CD4-positive, CD25-positive, alpha-beta regulatory T cell (primary cell): ENCODE results near the gene FXYD6. TPM values are rescaled to one million over a fixed set of nuclear protein-coding genes. Genes with fewer than 3 reads are reported as not detected.

Experiments used
- ATAC-seq, 2 donors: fragments of 150-1000 bp; cut with Tn5 transposase; one replicate each; pipeline ENCODE4 v1.10.0; 2021; ENCODE audit warnings: low read depth in 2 of 2, moderate number of reproducible peaks in 2 of 2, moderate library complexity in 1 of 2
- DNase-seq, 3 donors: peaks; one replicate each; pipeline versions ENCODE4 v3.0.0 to v3.0.0-alpha.2; 2012 to 2022; ENCODE audit warnings: mixed read lengths in 1 of 3
- H3K27ac ChIP-seq: one replicate; pipeline ENCODE4 v1.7.0; 2013; ENCODE audit warnings: mild to moderate bottlenecking, low read length; ENCODE audit not compliant: insufficient read depth, poor library complexity, severe bottlenecking
- H3K27me3 ChIP-seq: one replicate; pipeline ENCODE4 v1.7.0; 2013; ENCODE audit warnings: low read length; ENCODE audit not compliant: control insufficient read depth, insufficient read depth
- H3K36me3 ChIP-seq: one replicate; pipeline ENCODE4 v1.7.0; 2013; ENCODE audit warnings: mild to moderate bottlenecking, low read length, moderate library complexity; ENCODE audit not compliant: control insufficient read depth, insufficient read depth
- H3K4me1 ChIP-seq: 2 replicates; pipeline ENCODE4 v1.7.0; 2013; ENCODE audit warnings: mild to moderate bottlenecking, low read length; ENCODE audit not compliant: insufficient read depth, control insufficient read depth, poor library complexity, severe bottlenecking
- H3K4me3 ChIP-seq: one replicate; pipeline ENCODE4 v1.7.0; 2013; ENCODE audit warnings: low read depth, mild to moderate bottlenecking, low read length, moderate library complexity
- H3K9me3 ChIP-seq, 2 experiments: 1 replicate in 1 of 2; 2 replicates in 1 of 2; pipeline ENCODE4 v1.7.0; 2013; ENCODE audit warnings: low read length in 2 of 2, mild to moderate bottlenecking in 1 of 2, moderate library complexity in 1 of 2; ENCODE audit not compliant: control insufficient read depth in 2 of 2
- H3K27ac Mint-ChIP-seq, 3 donors: one replicate each; pipeline ENCODE4 v1.8.0; 2020 to 2022; ENCODE audit warnings: mild to moderate bottlenecking in 3 of 3, mixed read lengths in 3 of 3, moderate library complexity in 2 of 3
- H3K27me3 Mint-ChIP-seq: one replicate; pipeline ENCODE4 v1.8.0; 2022; ENCODE audit warnings: mild to moderate bottlenecking, mixed read lengths
- H3K36me3 Mint-ChIP-seq: one replicate; pipeline ENCODE4 v1.8.0; 2020; ENCODE audit warnings: mixed read lengths
- H3K4me1 Mint-ChIP-seq, 4 donors: one replicate each; pipeline ENCODE4 v1.8.0; 2020 to 2022; ENCODE audit warnings: mixed read lengths in 4 of 4, mild to moderate bottlenecking in 1 of 4
- H3K4me3 Mint-ChIP-seq, 4 donors: one replicate each; pipeline ENCODE4 v1.8.0; 2020 to 2022; ENCODE audit warnings: mild to moderate bottlenecking in 4 of 4, mixed read lengths in 4 of 4, moderate library complexity in 3 of 4
- H3K9me3 Mint-ChIP-seq, 7 donors: one replicate each; pipeline ENCODE4 v1.8.0; 2020 to 2022; ENCODE audit warnings: mixed read lengths in 7 of 7, mild to moderate bottlenecking in 3 of 7, moderate library complexity in 2 of 7
- polyA plus RNA-seq, 4 donors: library from polyadenylated mRNA; unstranded; fragments of 300-500 nt; fragmentation: Illumina TruSeq; gene quantifications; one replicate each; pipeline ENCODE4 v1.2.3, GENCODE V29; 2021
- total RNA-seq: library from RNA; stranded (reverse); gene quantifications from one replicate; pipeline ENCODE4 v1.2.3, GENCODE V29; 2022

FXYD6 gene
- total and polyA plus RNA-seq, 5 donors from 2014 or later, result not detected

DNA sequence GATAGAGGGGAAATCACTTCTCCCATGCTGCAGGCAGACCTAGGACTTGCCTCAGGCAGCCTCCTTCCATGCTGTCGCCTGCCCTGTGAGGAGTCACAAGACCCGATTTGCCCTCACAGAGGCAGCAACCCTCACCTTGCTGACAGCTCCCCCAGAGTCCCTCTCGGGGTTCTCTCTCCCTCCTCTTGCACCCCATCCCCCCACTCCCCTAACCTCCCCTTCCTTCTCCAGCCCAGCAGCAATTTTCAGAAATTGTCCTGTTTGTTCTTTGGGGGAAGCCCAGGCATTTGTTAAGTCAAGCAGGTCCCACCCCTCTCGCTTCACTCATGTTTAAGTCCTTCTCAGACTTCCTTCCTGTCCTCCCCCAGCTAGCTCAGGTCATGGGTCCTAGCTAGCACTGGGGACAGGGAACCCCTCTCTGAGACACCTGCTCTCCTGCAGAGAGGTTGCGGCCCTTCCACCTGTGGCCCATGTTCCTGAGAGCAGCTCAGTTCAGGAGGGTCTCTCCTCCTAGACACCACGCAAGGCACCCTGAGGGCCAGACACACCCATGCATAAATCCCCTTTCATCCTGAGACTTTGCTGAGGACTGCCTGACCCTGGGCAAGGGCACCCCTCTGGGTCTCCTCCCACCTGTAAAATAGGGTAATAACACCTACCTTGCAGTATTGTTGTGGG, 45.6 kb downstream of the FXYD6 start:
- ATAC-seq (no peak), DNase-seq (peak in 1 of 3 donors; percentile 65)
- H3K27ac Mint-ChIP-seq, result peak overlapping the region; percentile 81 to 89 (median 83)
- peaks cover 38% of the 10 kb centered on the region for H3K4me1 ChIP-seq
- H3K4me3 Mint-ChIP-seq, result peak overlapping the region; percentile 31 to 78 (median 64)
- H3K9me3 ChIP-seq, result no peaks in the 10 kb centered on the region
- no peak overlapping the region for H3K27ac ChIP-seq
- H3K36me3 Mint-ChIP-seq, result no peaks in the 10 kb centered on the region
- no peaks in the 10 kb centered on the region for H3K27me3 ChIP-seq
- peaks cover 0 to 56% (median 23%) of the 10 kb centered on the region in 4 donors for H3K4me1 Mint-ChIP-seq
- no peaks in the 10 kb centered on the region for H3K9me3 Mint-ChIP-seq
- no peaks in the 10 kb centered on the region for H3K36me3 ChIP-seq
- no peak overlapping the region for H3K4me3 ChIP-seq
- no peaks in the 10 kb centered on the region for H3K27me3 Mint-ChIP-seq

DNA sequence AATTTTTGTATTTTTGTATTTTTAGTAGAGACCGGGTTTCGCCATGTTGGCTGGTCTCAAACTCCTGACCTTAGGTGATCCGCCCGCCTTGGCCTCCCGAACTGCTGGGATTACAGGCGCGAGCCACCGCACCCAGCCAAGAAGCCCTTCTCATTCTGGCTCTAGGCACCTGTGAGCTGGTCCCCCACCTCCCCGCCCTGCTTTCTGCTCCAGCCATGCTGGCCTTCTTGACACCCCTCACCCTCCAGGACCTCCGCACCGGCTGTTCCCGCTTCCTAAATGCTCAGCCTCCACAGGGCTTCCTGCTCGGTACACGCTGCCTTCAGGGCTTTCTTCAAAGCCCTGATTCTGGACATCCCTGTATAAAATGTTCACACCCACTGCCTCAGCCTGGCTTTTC, 46.4 kb downstream of the FXYD6 start:
- DNase-seq, result no peak
- Histone ChIP-seq H3K4me1 (peaks cover 40% of the 10 kb centered on the region), H3K27ac (no peak overlapping the region), H3K4me3 (no peak overlapping the region), H3K9me3 (no peaks in the 10 kb centered on the region), H3K27me3 (no peaks in the 10 kb centered on the region), H3K36me3 (no peaks in the 10 kb centered on the region)
- peaks cover 0 to 63% (median 25%) of the 10 kb centered on the region in 4 donors for H3K4me1 Mint-ChIP-seq
- H3K4me3 Mint-ChIP-seq, result peak overlapping the region in 2 of 4 donors; percentile 19 to 78
- no peak for ATAC-seq
- no peaks in the 10 kb centered on the region for H3K27me3 Mint-ChIP-seq
- no peaks in the 10 kb centered on the region for H3K9me3 Mint-ChIP-seq
- no peaks in the 10 kb centered on the region for H3K36me3 Mint-ChIP-seq
- H3K27ac Mint-ChIP-seq, result peak overlapping the region; percentile 38 to 89 (median 83)

DNA sequence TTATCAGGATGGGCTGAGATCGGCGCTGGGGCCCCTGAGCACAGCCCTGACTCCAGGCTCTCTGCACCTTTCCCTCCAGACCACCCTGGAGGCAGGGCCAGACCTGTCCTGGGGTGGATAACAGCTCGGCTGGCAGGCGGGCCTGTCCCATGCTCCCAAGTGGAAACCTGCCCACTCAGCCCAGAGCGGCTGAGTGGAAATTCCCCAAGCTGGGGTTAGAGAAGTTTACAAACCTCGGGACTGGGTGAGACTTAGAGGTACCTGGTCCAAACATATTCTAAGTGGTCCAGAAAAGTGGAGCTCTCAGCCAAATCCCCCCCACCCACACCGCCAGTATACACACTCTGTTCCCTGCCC, 47.1 kb downstream of the FXYD6 start:
- Mint-ChIP-seq H3K27me3 (no peaks in the 10 kb centered on the region), H3K9me3 (no peaks in the 10 kb centered on the region), H3K4me1 (peaks cover 0 to 71% (median 26%) of the 10 kb centered on the region in 4 donors), H3K27ac (peak overlapping the region in 2 of 3 donors; percentile 31 to 38), H3K4me3 (no peak overlapping the region), H3K36me3 (no peaks in the 10 kb centered on the region)
- Histone ChIP-seq H3K27me3 (no peaks in the 10 kb centered on the region), H3K27ac (no peak overlapping the region), H3K9me3 (no peaks in the 10 kb centered on the region), H3K36me3 (no peaks in the 10 kb centered on the region), H3K4me1 (peaks cover 41% of the 10 kb centered on the region), H3K4me3 (no peak overlapping the region)
- DNase-seq (no peak), ATAC-seq (no peak)

DNA sequence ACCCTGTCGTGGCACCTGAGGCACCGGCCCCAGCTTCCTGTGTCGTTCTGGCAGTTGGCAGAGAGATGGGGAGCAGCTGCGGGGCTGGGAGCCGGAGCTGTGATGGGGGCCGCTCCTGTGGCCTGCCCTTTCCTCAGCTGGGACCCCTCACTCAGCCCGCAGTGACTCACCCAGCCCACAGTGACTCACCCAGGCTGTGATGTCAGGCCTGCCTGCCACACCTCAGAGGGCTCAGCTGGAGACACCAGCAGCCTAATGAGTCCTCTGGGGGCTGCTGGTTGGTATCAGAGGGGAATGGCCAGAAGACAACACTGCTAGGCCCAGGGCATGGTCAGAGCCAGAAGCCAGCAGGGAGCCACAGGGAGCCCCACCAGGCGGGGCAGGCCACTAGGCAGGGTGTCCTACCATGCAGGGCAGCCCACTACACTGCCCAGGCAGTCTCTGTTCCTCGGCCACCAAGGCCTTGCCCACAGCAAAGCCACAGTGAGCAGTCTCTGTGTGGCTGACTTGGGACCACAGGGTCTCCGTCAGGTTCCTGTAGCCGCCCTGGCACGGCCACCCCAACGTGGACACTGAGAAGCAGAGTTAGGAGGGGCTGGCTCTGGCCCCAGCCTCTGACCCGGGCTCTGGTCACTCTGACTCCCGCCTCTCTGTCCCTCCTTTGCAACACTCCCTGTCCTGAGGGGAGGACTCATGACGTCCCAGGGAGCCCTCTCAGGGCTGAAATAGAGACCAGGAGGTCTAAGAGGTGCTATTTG, 47.7 kb downstream of the FXYD6 start:
- peak; percentile 26 to 68 (median 45) for DNase-seq
- H3K27ac Mint-ChIP-seq, result peak overlapping the region; percentile 80 to 88 (median 85)
- Histone ChIP-seq H3K9me3 (no peaks in the 10 kb centered on the region), H3K4me3 (no peak overlapping the region), H3K27me3 (no peaks in the 10 kb centered on the region), H3K27ac (peak overlapping the region; percentile 62), H3K4me1 (peaks cover 47% of the 10 kb centered on the region), H3K36me3 (no peaks in the 10 kb centered on the region)
- H3K36me3 Mint-ChIP-seq, result no peaks in the 10 kb centered on the region
- H3K9me3 Mint-ChIP-seq, result no peaks in the 10 kb centered on the region
- H3K27me3 Mint-ChIP-seq, result no peaks in the 10 kb centered on the region
- ATAC-seq, result peak; percentile 96 to 98
- peaks cover 0 to 76% (median 28%) of the 10 kb centered on the region in 4 donors for H3K4me1 Mint-ChIP-seq
- H3K4me3 Mint-ChIP-seq, result peak overlapping the region in 1 of 4 donors; percentile 41

DNA sequence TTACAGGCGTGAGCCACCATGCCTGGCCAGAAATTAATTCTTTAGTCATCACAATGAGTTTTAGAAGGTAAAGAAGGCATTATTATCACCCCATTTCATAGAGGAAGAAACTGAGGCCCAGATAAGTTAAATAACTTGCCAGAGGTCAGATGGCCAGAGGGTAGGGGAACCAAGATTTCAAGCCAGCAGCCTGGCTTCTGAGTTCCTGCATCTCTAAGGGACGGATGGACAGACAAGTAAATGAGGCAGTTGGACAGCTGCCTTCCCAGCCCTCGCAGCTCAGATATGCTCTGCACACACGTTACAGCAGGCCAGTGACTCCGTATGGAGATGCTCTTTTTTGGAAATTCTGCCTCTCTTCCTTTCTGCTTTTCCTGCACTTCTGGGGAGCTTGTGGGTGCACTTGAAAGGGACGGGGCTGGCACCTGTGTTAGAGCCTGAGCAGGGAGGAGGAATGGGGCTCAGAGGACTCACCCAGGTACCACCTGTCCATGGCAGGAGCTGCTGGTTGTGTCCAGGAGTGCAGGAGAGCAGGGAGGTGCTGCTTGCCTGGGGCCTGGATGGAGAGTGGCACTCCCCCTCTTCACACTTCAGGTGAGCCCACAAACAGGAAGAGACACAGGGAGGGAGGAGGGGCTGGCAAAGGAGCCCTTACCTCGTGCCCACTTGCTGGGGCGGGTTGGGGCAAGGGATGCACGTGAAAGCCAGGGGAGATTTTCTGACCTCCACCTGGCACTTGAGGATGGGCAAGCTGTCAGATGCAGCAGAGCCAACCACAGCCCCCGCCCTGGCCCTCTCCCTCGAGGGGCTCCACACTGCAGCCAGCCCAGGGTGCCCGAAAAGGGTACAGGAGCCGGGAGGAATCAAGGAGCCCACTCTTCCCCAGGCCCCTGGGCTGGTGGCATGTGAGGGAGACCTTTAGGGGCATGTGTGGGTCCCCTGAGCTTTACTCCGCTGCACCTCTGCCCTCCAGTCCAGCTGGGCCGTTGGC, 48.6 kb downstream of the FXYD6 start:
- H3K4me1 ChIP-seq, result peaks cover 56% of the 10 kb centered on the region
- Mint-ChIP-seq H3K36me3 (no peaks in the 10 kb centered on the region), H3K27ac (peak overlapping the region; percentile 85 to 88 (median 86)), H3K9me3 (no peaks in the 10 kb centered on the region), H3K4me1 (peaks cover 5 to 86% (median 33%) of the 10 kb centered on the region in 4 donors), H3K27me3 (no peaks in the 10 kb centered on the region), H3K4me3 (peak overlapping the region; percentile 34 to 81 (median 80))
- H3K4me3 ChIP-seq, result no peak overlapping the region
- H3K9me3 ChIP-seq, result no peaks in the 10 kb centered on the region
- peak in 2 of 3 donors; percentile 36 to 57 for DNase-seq
- H3K27ac ChIP-seq, result peak overlapping the region; percentile 62
- peak; percentile 26 to 30 for ATAC-seq
- no peaks in the 10 kb centered on the region for H3K27me3 ChIP-seq
- no peaks in the 10 kb centered on the region for H3K36me3 ChIP-seq

DNA sequence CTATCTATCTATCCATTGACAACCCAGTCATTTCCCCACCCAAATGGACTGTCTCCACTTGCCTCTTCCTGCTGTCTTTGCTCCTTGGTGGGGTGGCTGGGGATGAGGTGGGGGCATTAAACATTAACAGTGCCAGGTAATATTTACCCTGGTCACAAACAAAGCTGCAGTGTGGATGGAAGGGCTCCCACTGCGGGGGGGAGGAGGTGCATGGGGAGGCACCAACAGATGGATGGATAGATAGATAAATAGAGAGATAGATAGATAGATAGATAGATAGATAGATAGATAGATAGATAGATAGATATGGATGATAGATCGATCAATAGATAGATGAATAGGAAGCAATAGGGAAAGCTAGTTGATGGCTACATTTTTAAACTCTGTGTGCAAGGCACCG, 49.6 kb downstream of the FXYD6 start:
- Histone ChIP-seq H3K27me3 (no peaks in the 10 kb centered on the region), H3K9me3 (no peaks in the 10 kb centered on the region), H3K4me3 (no peak overlapping the region), H3K4me1 (peaks cover 66% of the 10 kb centered on the region), H3K27ac (no peak overlapping the region), H3K36me3 (no peaks in the 10 kb centered on the region)
- H3K4me3 Mint-ChIP-seq, result peak overlapping the region in 3 of 4 donors; percentile 34 to 81 (median 41)
- H3K36me3 Mint-ChIP-seq, result no peaks in the 10 kb centered on the region
- no peaks in the 10 kb centered on the region for H3K9me3 Mint-ChIP-seq
- ATAC-seq (no peak), DNase-seq (no peak)
- peaks cover 5 to 90% (median 34%) of the 10 kb centered on the region in 4 donors for H3K4me1 Mint-ChIP-seq
- H3K27ac Mint-ChIP-seq, result peak overlapping the region; percentile 39 to 94 (median 79)
- H3K27me3 Mint-ChIP-seq, result no peaks in the 10 kb centered on the region

DNA sequence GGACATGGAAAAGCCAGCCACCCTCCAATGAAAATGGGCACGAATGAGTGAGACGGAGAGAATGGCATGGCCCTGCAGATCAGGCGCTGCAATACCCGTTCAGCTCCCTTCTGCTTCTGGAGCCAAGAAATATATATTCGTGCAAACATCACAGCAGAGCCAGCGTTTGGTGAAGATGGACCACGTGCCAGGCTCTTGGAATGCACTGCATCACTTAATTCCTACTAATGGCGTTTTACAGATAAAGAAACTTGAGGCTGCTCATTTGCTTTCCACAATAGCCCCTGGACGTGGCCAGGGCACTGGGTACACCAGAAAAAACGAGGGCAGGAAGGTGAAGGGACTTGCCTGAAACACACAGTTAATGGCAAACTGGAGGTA, 50.3 kb downstream of the FXYD6 start:
- H3K27ac Mint-ChIP-seq, result peak overlapping the region; percentile 39 to 94 (median 79)
- no peak for DNase-seq
- H3K4me3 Mint-ChIP-seq, result peak overlapping the region in 3 of 4 donors; percentile 0 to 65 (median 46)
- H3K9me3 Mint-ChIP-seq, result no peaks in the 10 kb centered on the region
- no peaks in the 10 kb centered on the region for H3K27me3 Mint-ChIP-seq
- H3K36me3 Mint-ChIP-seq, result no peaks in the 10 kb centered on the region
- Histone ChIP-seq H3K4me3 (no peak overlapping the region), H3K27ac (no peak overlapping the region), H3K36me3 (no peaks in the 10 kb centered on the region), H3K9me3 (no peaks in the 10 kb centered on the region), H3K27me3 (no peaks in the 10 kb centered on the region), H3K4me1 (peaks cover 64% of the 10 kb centered on the region)
- peaks cover 5 to 88% (median 33%) of the 10 kb centered on the region in 4 donors for H3K4me1 Mint-ChIP-seq
- ATAC-seq, result no peak
